Middle frontal gyrus (tissue), 1 donor: Measurements from ENCODE around the gene TRMT44.
"Not testable (repeated sequence)": the region's sequence is repeated elsewhere in the genome, so short reads cannot be mapped to it uniquely, and the experiment has no call there.

Experiments
- DNase-seq: peaks from one replicate; pipeline ENCODE4 v3.0.0-alpha.2; 2015; ENCODE audit warnings: low spot score; ENCODE audit errors: extremely low spot score

Gene TRMT44

GRCh38 chr4:8510191-8510590 is 69.6 kb downstream of the TRMT44 start:
- DNase-seq: no peak

- no peak for DNase-seq
These were observed 70.2 kb downstream of the TRMT44 start for GRCh38 chr4:8510611-8511285.

GRCh38 chr4:8512510-8512909 is 71.9 kb downstream of the TRMT44 start:
- DNase-seq: no peak

- DNase-seq: not testable (repeated sequence)
These were observed 72.5 kb downstream of the TRMT44 start for GRCh38 chr4:8513080-8513479.

GRCh38 chr4:8513931-8514330 is 73.4 kb downstream of the TRMT44 start:
- no peak for DNase-seq

GRCh38 chr4:8514391-8514790 is 73.8 kb downstream of the TRMT44 start:
- DNase-seq: no peak

GRCh38 chr4:8515316-8516060 is 74.9 kb downstream of the TRMT44 start:
- DNase-seq: no peak

- DNase-seq: no peak
These were observed 75.5 kb downstream of the TRMT44 start for GRCh38 chr4:8516061-8516573.

- no peak for DNase-seq
These were observed 76.5 kb downstream of the TRMT44 start for GRCh38 chr4:8516996-8517550.

- DNase-seq: no peak
These were observed 77.4 kb downstream of the TRMT44 start for GRCh38 chr4:8517946-8518345.

GRCh38 chr4:8522160-8523120 is 81.9 kb downstream of the TRMT44 start:
- DNase-seq: no peak

GRCh38 chr4:8523175-8523574 is 82.6 kb downstream of the TRMT44 start:
- DNase-seq: no peak

GRCh38 chr4:8523766-8524165 is 83.2 kb downstream of the TRMT44 start:
- no peak for DNase-seq

GRCh38 chr4:8524595-8525382 is 84.2 kb downstream of the TRMT44 start:
- no peak for DNase-seq

GRCh38 chr4:8525383-8526120 is 85.0 kb downstream of the TRMT44 start:
- no peak for DNase-seq
